Stomach (tissue), 9 donors: ENCODE measurements around the gene PRXL2B. TPM values are rescaled to one million over a fixed set of nuclear protein-coding genes. Genes with fewer than 3 reads are reported as not detected.

Experiments
- DNase-seq, 2 donors: peaks; one replicate each; pipeline versions ENCODE4 v3.0.0 to v3.0.0-alpha.2; 2013 to 2019
- H3K27ac ChIP-seq, 5 donors: fragments of 200-600 bp in 4 of 5; sonication (generic) in 4 of 5; one replicate each; pipeline ENCODE4 v1.5.1; 2013 to 2019; ENCODE audit warnings: mild to moderate bottlenecking in 1 of 5, moderate library complexity in 1 of 5
- H3K27me3 ChIP-seq, 3 donors: fragments of 200-600 bp; sonication (generic); one replicate each; pipeline ENCODE4 v1.5.1; 2017 to 2019; ENCODE audit warnings: mixed run types in 1 of 3
- H3K36me3 ChIP-seq, 4 donors: fragments of 200-600 bp; sonication (generic); 1 replicate in 3 of 4; 2 replicates in 1 of 4; pipeline ENCODE4 v1.5.1; 2016 to 2019
- H3K4me1 ChIP-seq, 4 donors: fragments of 200-600 bp; sonication (generic); one replicate each; pipeline ENCODE4 v1.5.1; 2016 to 2019
- H3K4me3 ChIP-seq, 4 donors: fragments of 200-600 bp; sonication (generic) in 3 of 4; one replicate each; pipeline ENCODE4 v1.5.1; 2016 to 2019; ENCODE audit warnings: mild to moderate bottlenecking in 1 of 4
- H3K9me3 ChIP-seq, 4 donors: fragments of 200-600 bp; sonication (generic); one replicate each; pipeline ENCODE4 v1.5.1; 2016 to 2019
- CTCF ChIP-seq, 7 experiments: fragments of 450-650 bp in 4 of 7; fragments of 200-600 bp in 3 of 7; sonication (generic) in 3 of 7; IDR thresholded peaks; one replicate each; pipeline ENCODE4 v1.5.1; 2016 to 2019; ENCODE audit warnings: antibody characterized with exemption in 7 of 7, control low read depth in 2 of 7, mild to moderate bottlenecking in 1 of 7
- EP300 ChIP-seq: sonication (generic); formaldehyde crosslinking; IDR thresholded peaks from one replicate; pipeline ENCODE4 v1.6.1; 2017; ENCODE audit warnings: antibody characterized with exemption
- POLR2A ChIP-seq, 4 donors: fragments of 450-650 bp; IDR thresholded peaks; one replicate each; pipeline ENCODE4 v1.6.1; 2016; ENCODE audit warnings: antibody characterized with exemption in 4 of 4, control low read depth in 2 of 4, mild to moderate bottlenecking in 1 of 4, moderate library complexity in 1 of 4
- POLR2AphosphoS5 ChIP-seq, 3 donors: sonication (generic); formaldehyde crosslinking; IDR thresholded peaks; one replicate each; pipeline ENCODE4 v1.6.1; 2016; ENCODE audit warnings: antibody characterized with exemption in 3 of 3
- WGBS, 5 donors: extraction: QIAGEN DNeasy Blood & Tissue Kit in 3 of 5; methylation state at CpG; one replicate each; pipeline versions ENCODE4 v1.1.5 to v1.1.7; 2013 to 2018; 5-methylcytosine and 5-hydroxymethylcytosine counted together
- intact Hi-C: fragments of 100-400 bp; cut with DNase I; formaldehyde crosslinking; loops from one replicate; pipeline ENCODE4 v1.15.1; 2023; ENCODE audit warnings: low total_unique reads
- polyA plus RNA-seq, 3 donors: library from polyadenylated mRNA; stranded (reverse); fragments of 200-250 nt; gene quantifications; one replicate each; pipeline ENCODE4 v1.2.3, GENCODE V29; 2013
- total RNA-seq, 5 donors: library from RNA; depleted of rRNA; stranded (reverse); fragments of >200 nt; gene quantifications; one replicate each; pipeline versions ENCODE4 v1.1.0 to v1.2.3, GENCODE V29; 2014 to 2016
- donor health status: healthy with polysubstance abuse.
- donor health status: Bipolar disorder and iron deficiency.
- donor health status: healthy.

The PRXL2B gene
- total and polyA plus RNA-seq, 8 donors = 8.5 to 668 (median 21.0) TPM

DNA sequence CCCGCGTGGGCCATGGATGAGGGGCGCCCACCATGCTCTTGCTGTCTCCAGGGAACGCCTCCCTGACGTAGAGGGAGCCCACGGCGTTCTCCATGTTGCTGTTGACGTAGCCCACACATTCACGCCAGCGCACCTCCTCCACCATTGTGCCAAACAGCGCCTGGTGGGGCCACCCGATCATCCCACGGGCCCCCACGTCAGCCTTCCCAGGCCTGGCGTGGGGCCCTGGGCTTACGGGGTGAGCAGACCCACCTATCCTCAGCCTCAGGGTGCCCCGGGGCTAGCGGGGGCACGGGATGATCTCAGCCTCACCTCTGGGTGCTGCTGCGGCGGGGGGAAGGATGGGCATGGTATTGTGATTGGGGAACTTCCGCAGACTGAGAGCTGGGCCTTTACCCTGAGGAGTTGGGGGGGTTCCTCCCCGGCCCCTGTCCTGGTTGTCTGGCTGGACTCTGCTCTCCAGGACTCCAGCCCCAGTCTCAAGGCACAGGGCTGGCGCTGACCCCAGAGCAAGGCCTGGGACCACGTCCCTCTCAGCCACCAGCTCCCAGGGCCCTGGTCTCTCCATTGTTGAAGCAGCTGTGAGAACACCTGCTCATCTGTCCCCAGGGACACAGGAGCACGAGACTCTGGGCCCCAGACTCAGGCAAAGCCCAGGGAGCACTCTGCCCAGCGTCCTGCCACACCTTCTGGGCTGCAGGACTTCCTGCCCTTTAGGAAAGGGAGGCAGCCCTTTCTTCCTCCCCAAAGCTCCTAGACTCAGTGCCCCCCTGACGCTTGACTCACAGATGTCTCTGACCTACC lies 10.2 kb downstream of the PRXL2B start:
- H3K4me3 ChIP-seq = no peak overlapping the region
- intact Hi-C loops = no loop called here
- 78 to 92% (median 89%) methylated on average over 7 to 28 of the region's 28 CpGs for WGBS, 5 donors
- H3K36me3 ChIP-seq = no peaks in the 10 kb centered on the region
- H3K27ac ChIP-seq = no peak overlapping the region
- DNase-seq = peak in 1 of 2 donors; percentile 1
- TF ChIP-seq POLR2AphosphoS5 (IDR thresholded peaks at IDR 0.05) (no peak), CTCF (IDR thresholded peaks at IDR 0.05) (no peak), EP300 (no peak), POLR2A (IDR thresholded peaks at IDR 0.05) (no peak)
- H3K9me3 ChIP-seq = peaks cover 0 to 13% (median 5%) of the 10 kb centered on the region in 4 donors
- H3K27me3 ChIP-seq = peaks cover 0 to 16% (median 0%) of the 10 kb centered on the region in 3 donors
- peaks cover 14 to 28% (median 19%) of the 10 kb centered on the region in 4 donors for H3K4me1 ChIP-seq

DNA sequence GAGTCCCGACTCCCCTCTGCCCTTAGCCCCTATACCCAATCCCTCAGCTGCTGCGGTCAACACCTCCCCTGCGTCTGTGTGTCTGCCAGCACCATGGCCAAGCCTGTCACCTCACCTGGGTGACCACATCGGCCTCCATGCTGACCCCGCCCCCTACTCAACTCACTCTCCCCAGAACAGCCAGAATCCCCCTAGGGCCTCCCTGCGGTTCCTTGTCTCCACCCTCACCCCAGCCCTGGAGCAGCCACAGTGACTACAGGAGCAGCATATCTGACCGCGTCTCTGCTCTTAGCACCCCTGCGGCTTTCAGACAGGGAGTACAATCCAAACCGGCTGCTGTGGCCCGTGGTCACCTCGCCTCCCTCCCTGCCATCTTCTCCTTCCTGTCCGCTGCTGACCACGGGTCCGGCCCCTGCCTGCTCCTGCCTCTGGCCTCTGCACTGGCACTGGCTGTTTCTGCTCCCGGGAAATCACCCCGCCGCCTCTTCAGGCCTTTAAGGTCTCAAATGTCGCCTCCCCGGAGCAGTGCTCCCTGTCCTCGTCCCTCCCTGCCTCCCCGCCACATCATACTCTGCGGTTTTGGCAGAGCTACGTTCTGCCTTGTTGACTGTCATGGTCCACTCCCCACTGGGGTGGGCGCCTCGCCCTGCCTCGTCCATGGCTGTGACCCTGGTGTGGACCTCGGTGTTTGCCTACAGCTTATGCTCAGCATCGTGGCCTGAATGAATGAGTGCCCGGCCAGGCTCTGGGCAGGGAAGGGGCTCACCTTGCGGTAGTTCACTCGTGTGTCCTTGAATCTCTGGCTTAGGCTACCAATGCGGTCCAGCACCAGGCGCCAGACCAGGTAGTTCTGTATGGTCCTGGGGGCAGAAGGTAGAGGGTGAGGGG lies 11.1 kb downstream of the PRXL2B start:
- peak in 1 of 2 donors; percentile 9 for DNase-seq
- H3K4me1 ChIP-seq = peaks cover 7 to 20% (median 16%) of the 10 kb centered on the region in 4 donors
- H3K27ac ChIP-seq = no peak overlapping the region
- H3K9me3 ChIP-seq = peaks cover 0 to 13% (median 5%) of the 10 kb centered on the region in 4 donors
- no peaks in the 10 kb centered on the region for H3K36me3 ChIP-seq
- WGBS, 5 donors = 67 to 75% (median 71%) methylated on average over 34 of the region's 34 CpGs
- intact Hi-C loops = no loop called here
- peaks cover 0 to 24% (median 0%) of the 10 kb centered on the region in 3 donors for H3K27me3 ChIP-seq
- TF ChIP-seq POLR2A (IDR thresholded peaks at IDR 0.05) (no peak), POLR2AphosphoS5 (IDR thresholded peaks at IDR 0.05) (no peak), CTCF (IDR thresholded peaks at IDR 0.05) (no peak)
- H3K4me3 ChIP-seq = no peak overlapping the region

DNA sequence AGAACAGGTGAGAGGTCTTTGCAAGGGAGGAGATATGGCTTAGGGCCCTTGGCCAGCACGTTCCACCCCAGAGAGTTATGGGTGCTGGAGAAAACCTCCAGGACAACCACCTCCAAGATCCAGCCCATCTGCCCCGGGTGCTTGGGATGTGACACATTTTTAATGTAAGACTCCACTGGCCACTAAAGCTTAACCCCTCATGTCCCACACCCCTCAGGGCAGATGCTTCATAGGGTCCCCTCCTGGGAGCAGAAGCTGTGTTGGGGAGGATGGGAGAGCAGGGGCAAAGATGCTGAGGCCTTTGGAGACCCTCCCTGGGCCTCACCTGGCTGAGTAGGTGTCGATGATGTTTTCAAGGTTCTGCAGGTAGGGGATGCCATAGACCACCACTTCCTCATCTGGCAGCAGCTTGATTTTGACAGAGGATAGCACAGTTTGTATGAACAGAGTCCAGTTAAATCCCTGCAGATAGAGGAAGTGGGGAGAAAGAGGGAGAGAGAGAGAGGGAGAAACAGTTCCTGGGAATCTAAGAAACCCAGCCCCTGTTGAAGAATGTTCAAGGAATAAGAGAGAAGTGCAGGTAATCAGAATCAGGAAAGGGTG lies 11.9 kb downstream of the PRXL2B start:
- H3K4me1 ChIP-seq = peaks cover 0 to 13% (median 9%) of the 10 kb centered on the region in 4 donors
- H3K27ac ChIP-seq = no peak overlapping the region
- 62 to 83% (median 81%) methylated on average over 3 of the region's 3 CpGs for WGBS, 5 donors
- H3K36me3 ChIP-seq = no peaks in the 10 kb centered on the region
- DNase-seq = no peak
- peaks cover 0 to 13% (median 5%) of the 10 kb centered on the region in 4 donors for H3K9me3 ChIP-seq
- intact Hi-C loops = no loop called here
- H3K4me3 ChIP-seq = no peak overlapping the region
- TF ChIP-seq CTCF (IDR thresholded peaks at IDR 0.05) (no peak), POLR2AphosphoS5 (IDR thresholded peaks at IDR 0.05) (no peak), POLR2A (IDR thresholded peaks at IDR 0.05) (no peak), EP300 (no peak)
- peaks cover 0 to 24% (median 0%) of the 10 kb centered on the region in 3 donors for H3K27me3 ChIP-seq

DNA sequence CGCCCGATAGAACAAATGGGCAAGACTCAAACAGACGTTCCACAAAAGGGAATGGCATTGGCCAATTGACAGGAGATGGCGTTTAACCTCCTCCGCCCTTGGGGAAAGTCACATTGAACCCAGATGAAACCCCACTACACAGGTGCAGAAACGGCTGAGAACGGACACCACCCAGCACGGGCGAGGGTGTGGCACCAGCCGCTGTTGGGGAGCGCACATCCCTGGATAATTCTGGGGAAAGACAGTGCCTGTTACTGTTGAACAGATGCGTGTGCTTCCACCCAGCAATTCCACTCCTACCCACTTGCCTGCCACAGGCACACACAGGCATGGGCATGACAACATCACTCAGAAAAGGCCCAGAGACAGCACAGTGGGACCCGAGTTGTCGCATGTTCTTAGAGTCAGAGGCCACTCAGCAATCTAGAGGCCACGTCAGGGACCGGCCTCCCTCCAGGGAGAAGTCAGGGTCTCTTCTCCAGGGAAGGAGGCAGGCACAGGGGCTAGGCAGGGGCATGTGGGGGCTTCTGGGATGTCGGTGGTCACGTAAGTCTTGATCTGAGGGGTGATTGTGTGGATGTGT lies 15.2 kb downstream of the PRXL2B start:
- no peak overlapping the region for H3K27ac ChIP-seq
- H3K4me3 ChIP-seq = no peak overlapping the region
- no peaks in the 10 kb centered on the region for H3K36me3 ChIP-seq
- no peak for DNase-seq
- WGBS, 5 donors = 81 to 89% (median 84%) methylated on average over 15 to 18 of the region's 18 CpGs
- TF ChIP-seq CTCF (IDR thresholded peaks at IDR 0.05) = no peak
- no peak for TF ChIP-seq POLR2AphosphoS5 (IDR thresholded peaks at IDR 0.05)
- TF ChIP-seq EP300 = no peak
- no peak for TF ChIP-seq POLR2A (IDR thresholded peaks at IDR 0.05)
- intact Hi-C loops = no loop called here
- peaks cover 0 to 51% (median 4%) of the 10 kb centered on the region in 3 donors for H3K27me3 ChIP-seq
- H3K9me3 ChIP-seq = peaks cover 0 to 13% (median 5%) of the 10 kb centered on the region in 4 donors
- no peaks in the 10 kb centered on the region for H3K4me1 ChIP-seq
